Mesodermal cell (in vitro differentiated cells): ENCODE data around the gene APCDD1L.

Experiments
- H3K27ac ChIP-seq: 2 replicates; pipeline ENCODE4 v1.7.0; 2013; ENCODE audit warnings: mild to moderate bottlenecking, low read depth, low read length, moderate library complexity; ENCODE audit not compliant: severe bottlenecking
- H3K36me3 ChIP-seq: 2 replicates; pipeline ENCODE4 v1.7.1; 2013; ENCODE audit warnings: mild to moderate bottlenecking, low read length, moderate library complexity; ENCODE audit not compliant: control insufficient read depth, insufficient read depth
- H3K4me1 ChIP-seq: one replicate; pipeline ENCODE4 v1.7.1; 2013; ENCODE audit warnings: mild to moderate bottlenecking, low read length; ENCODE audit not compliant: insufficient read depth, control insufficient read depth, poor library complexity, severe bottlenecking
- H3K4me3 ChIP-seq: 2 replicates; pipeline ENCODE4 v1.7.0; 2013; ENCODE audit warnings: low read length, control low read depth, mild to moderate bottlenecking; ENCODE audit not compliant: insufficient read depth, poor library complexity, severe bottlenecking; ENCODE audit errors: extremely low read depth
- H3K9me3 ChIP-seq: 2 replicates; pipeline ENCODE4 v1.7.1; 2013; ENCODE audit warnings: mild to moderate bottlenecking, low read length, moderate library complexity; ENCODE audit not compliant: control insufficient read depth
- WGBS, 2 experiments: methylation state at CpG; one replicate each; pipeline ENCODE4 v1.1.5; 2013; ENCODE audit warnings: missing lambda C conversion rate in 2 of 2; ENCODE audit not compliant: insufficient coverage in 2 of 2; 5-methylcytosine and 5-hydroxymethylcytosine counted together

The APCDD1L gene

DNA sequence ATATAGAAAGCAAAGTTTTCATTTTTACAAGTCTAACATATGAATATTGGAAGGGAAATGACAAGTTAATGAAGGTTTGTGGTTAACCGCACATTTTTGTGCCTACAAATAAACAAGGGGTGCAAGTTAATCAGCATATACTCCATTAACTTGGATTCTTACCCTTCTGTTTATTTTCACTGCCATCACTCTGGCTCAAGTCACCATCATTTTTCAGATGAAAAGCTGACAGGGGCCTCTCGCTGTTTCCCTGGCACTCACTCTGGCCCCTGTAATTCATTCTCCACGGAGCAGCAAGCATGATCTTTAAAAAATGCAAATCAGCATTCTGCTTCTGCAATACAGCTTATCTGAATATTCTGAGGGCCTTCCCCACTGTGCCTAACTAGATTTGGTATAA lies 29.8 kb downstream of the APCDD1L start:
- peaks cover 27% of the 10 kb centered on the region for H3K9me3 ChIP-seq
- 95 to 100% methylated on average over 2 of the region's 3 CpGs for WGBS, 2 experiments
- no peak overlapping the region for H3K27ac ChIP-seq
- H3K36me3 ChIP-seq, result no peaks in the 10 kb centered on the region
- H3K4me3 ChIP-seq, result no peak overlapping the region
- no peaks in the 10 kb centered on the region for H3K4me1 ChIP-seq

DNA sequence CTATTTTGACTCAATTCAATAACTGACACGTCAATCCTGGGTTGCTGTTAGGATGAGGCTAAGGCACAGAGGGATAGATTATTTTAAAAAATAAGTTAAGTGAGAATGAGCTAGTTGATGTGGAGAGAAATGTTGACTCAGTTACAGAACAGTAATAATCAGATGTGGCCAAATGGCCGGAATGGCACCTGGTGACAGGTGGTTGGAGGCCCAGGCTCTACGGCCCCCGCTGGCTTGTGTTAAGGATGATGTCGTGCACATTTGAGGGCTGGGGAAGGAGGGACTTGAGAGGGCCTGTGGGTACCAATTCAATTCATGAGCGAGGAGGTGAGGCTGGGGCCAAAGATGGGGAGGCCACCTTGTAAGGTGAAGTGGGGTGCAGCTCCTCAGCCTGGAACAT lies 31.7 kb downstream of the APCDD1L start:
- H3K36me3 ChIP-seq, result no peaks in the 10 kb centered on the region
- H3K4me3 ChIP-seq, result no peak overlapping the region
- H3K27ac ChIP-seq, result no peak overlapping the region
- peaks cover 28% of the 10 kb centered on the region for H3K9me3 ChIP-seq
- H3K4me1 ChIP-seq, result no peaks in the 10 kb centered on the region
- 90 to 96% methylated on average over 5 to 6 of the region's 6 CpGs for WGBS, 2 experiments

DNA sequence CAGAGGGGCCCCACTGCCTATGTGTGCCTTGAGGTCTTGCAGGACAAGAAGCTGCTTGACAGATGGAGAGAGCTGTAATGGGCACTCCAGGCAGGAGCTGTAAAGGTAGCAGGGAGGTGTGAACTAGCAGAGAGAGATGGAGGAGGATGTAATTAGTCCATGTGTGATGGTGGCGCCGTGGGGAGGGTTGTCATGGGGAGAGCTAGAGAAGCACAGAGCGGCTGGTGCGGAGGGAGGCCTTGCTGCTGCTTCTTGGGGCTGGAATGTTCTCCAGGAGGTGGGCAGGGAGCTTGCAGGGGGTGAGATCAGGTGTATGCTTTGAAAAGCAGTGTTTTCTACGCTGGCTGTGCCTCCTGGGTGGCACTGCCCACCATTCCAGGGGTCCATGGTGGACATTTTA lies 32.1 kb downstream of the APCDD1L start:
- peaks cover 28% of the 10 kb centered on the region for H3K9me3 ChIP-seq
- H3K36me3 ChIP-seq, result no peaks in the 10 kb centered on the region
- no peak overlapping the region for H3K4me3 ChIP-seq
- H3K27ac ChIP-seq, result no peak overlapping the region
- no peaks in the 10 kb centered on the region for H3K4me1 ChIP-seq
- 77 to 92% methylated on average over 4 to 5 of the region's 5 CpGs for WGBS, 2 experiments

DNA sequence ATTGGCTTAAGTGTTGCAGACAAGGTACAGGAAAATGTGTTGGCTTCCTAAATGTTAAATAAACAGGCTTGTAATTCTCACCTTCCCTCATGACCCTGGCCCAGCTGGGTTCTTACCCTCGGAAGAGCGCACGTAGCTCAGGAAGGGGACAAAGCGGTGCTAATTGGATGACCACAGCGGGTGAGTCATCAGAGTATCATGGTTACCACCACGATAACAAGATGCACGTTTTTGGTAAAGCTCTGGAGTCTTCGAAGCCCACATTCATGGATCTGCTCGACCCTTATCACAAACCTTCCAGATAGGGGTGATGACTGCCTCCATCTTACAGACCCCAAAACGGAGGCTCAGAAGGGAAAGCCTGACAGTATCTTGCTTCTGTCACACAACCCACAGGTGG lies 32.8 kb downstream of the APCDD1L start:
- H3K4me1 ChIP-seq, result no peaks in the 10 kb centered on the region
- WGBS, 2 experiments, result 65 to 71% methylated on average over 9 to 10 of the region's 10 CpGs
- no peaks in the 10 kb centered on the region for H3K36me3 ChIP-seq
- H3K27ac ChIP-seq, result no peak overlapping the region
- no peak overlapping the region for H3K4me3 ChIP-seq
- peaks cover 24% of the 10 kb centered on the region for H3K9me3 ChIP-seq

DNA sequence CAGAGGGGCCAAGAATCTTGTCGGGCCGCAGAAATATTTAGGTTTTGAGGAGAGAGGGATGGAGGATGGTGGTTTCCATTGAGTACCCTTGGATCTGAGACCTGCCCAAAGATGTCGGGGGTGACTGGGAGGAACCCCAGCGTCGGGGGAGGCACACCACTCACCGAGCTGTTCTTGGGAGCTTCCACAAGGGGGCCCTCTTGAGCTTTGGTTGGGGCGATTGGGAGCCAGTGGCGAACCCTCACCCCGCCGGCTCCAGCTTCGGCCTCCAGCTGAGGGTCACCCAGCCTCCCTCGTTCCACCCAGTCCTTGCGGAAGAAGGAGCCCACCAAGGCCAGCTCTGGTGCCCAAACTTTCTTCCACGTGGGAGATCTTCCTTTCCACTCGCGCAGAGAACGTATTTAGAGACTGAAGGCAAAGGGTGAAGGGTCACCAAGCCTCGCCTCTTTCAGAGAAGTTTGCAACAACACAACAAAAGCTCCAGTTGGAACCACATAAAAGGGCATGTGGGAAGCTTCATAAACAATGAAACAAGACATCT lies 33.6 kb downstream of the APCDD1L start:
- Histone ChIP-seq H3K36me3 (no peaks in the 10 kb centered on the region), H3K27ac (no peak overlapping the region), H3K9me3 (peaks cover 22% of the 10 kb centered on the region), H3K4me1 (no peaks in the 10 kb centered on the region), H3K4me3 (no peak overlapping the region)
- 20 to 22% methylated on average over 7 to 13 of the region's 18 CpGs for WGBS, 2 experiments

DNA sequence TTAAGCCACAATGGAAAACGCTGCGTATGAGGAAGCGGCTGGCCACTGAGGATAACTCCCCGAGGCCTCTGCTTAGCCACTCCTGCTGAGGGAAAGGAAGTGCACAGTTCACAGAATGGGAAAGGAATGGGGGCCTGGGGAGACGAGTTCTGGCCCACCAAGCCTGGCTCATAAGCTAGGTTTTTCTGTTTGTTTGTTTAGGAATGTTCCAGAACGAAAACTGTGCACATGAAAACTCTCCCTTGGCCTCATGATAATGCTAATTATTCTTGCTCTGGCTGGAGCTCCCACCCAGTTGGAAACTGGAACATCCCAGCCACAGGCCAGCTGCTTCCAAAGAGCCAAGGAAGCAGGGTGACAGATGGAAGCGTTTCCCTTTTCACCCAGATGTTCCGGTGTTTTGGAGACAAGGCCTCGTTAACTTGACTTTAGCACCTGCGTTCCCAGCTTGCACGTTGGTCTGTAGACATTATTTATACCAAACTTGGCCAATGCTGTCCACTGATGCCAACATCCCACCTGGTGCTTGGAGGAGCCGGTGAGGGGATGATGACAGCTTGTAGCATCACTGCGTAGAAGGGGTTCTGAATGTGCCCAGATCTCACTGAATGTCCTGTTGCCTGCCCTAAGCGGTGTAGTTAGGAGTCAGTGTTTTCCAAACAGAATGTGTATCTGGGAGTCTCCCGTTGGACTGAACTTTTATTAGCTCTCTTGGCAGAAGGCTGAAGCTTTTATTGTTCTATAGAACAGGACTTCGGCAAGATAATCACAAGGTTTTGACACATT lies 34.5 kb downstream of the APCDD1L start:
- Histone ChIP-seq H3K9me3 (peaks cover 14% of the 10 kb centered on the region), H3K36me3 (no peaks in the 10 kb centered on the region), H3K4me1 (no peaks in the 10 kb centered on the region), H3K27ac (no peak overlapping the region), H3K4me3 (no peak overlapping the region)
- WGBS, 2 experiments, result 89 to 91% methylated on average over 14 to 16 of the region's 16 CpGs

DNA sequence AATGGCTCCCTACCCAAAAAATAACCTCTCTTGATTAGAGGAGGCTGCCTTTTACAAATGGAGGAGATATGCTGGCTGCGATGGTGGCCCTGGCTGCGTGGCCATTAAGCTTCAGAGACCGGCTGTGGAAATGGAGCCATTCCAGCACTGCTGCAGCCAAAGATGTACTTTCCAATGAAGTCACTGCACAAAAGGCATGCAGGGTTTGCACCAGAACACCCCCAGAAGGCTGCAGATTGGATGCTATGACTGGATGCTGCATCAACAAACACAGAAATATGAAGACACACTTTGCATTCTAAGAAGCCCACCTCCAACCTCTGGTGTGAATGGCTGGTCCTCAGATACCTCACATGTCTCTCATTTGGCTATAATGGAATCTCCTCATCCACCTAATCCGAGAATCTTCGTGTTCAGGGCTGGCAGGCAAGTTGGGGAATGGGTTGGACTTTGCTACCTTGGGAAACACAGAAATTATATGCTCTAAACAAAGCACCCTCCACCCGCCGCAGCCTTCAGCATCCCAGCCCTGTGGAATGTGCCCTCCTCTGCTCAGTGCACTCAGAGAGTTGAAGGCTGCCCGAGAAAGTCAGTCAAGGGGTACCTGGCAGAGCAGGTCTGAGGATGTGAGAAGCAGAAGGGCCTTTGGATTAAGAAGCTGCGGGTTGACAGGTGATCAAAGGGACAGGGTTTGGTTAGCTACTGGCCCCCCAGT lies 35.3 kb downstream of the APCDD1L start:
- Histone ChIP-seq H3K36me3 (no peaks in the 10 kb centered on the region), H3K9me3 (peaks cover 9% of the 10 kb centered on the region), H3K27ac (no peak overlapping the region), H3K4me3 (no peak overlapping the region), H3K4me1 (no peaks in the 10 kb centered on the region)
- 89 to 96% methylated on average over 5 of the region's 9 CpGs for WGBS, 2 experiments

DNA sequence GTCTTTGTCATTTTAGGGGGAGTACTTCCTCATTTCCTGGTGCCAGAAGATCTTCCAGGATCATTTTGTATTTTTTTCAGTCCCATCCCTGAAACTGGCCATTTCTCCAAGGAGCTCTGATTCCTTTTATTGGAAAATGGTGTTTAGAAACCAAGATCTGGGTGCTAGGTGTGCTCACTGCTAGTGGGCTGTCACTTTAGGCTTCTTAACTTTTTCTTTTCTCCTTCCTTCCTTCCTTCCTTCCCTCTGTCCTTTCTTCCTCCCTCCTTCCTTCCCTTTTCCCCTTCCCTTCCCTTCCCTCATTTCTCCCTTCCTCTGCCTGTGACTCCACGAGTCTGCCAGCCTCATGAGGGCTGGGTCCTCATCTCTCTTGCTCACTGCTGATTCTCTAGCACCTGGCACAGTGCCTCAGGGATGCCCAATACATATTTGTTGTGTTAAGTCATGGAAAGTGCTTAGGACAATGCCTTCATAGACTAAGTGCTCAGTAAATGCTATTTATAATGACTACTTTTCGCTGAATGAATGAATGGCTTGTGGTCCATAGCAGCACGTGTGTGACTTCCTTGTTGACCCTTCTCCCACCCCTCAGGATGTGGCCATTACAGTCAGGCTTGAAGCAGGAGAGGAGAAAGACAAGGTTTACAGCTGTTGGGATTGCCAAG lies 36.9 kb downstream of the APCDD1L start:
- Histone ChIP-seq H3K27ac (no peak overlapping the region), H3K36me3 (no peaks in the 10 kb centered on the region), H3K9me3 (peaks cover 9% of the 10 kb centered on the region), H3K4me3 (no peak overlapping the region), H3K4me1 (no peaks in the 10 kb centered on the region)
- 100% methylated on average over 1 of the region's 3 CpGs; no CpG with 5 or more reads in 1 of the 2 experiments for WGBS, 2 experiments

DNA sequence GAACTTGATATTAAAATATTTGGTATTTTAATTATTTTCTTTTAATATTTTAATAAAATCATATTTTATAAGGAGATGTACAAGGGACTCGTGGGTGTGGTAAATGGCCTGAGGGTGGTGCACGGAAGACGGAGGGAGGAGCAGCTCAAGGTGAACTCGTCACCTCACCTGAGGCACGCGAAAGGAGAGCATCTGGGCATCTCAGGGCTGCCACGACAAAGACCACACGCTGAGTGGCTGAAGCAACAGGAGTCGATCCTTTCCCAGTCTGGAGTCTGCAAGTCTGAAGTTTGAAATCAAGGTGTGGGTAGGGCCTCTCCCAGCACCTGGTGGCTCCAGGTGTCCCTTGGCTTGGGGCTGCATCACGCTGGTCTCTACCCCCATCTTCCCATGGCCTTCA lies 39.7 kb downstream of the APCDD1L start:
- WGBS, 2 experiments, result 94 to 96% methylated on average over 8 to 10 of the region's 10 CpGs

DNA sequence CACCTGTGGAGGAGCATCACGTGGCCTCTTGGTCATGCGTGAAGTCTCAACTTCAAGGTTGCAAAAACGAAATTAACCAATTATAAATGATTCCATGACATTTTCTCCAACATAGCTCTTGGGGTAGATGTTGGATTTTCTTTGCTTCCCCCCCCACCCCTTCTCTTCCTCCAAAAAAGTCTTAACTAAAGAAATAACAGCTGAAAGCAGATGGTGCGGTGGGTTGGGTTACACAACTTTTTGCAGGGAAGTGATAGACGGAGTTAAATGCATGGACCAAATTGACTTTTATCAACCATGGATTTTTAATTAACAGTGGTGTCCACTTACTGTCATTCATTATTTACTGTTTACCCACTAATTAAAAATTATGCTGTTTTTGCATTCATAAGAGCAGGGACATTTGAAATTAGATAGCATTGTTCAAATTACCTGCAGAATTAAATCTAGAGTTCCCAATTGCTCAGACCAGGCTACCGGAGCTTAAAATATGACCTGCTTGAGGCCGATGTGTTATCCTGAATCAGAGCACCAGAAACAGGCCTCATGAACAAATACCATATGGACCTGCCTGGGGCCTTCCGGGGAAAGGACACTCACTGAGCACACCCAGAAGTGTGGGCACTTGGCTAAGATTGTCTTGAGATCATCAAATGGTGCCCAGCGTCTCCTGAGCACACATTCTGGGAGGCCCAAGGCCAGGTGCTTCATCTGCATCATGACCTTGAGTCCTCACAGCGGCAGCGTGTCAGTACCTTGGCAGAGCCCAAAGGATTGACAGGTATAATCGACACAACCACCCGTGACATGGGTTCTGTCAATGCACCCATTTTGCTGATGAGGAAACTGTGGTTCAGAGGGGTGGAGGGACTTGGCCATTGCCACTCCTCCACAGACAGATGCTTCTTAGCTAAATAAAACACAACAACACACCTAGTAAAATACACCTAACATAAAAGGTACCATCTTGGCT lies 41.5 kb downstream of the APCDD1L start:
- Histone ChIP-seq H3K4me3 (no peak overlapping the region), H3K9me3 (peaks cover 9% of the 10 kb centered on the region), H3K27ac (no peak overlapping the region), H3K36me3 (no peaks in the 10 kb centered on the region), H3K4me1 (no peaks in the 10 kb centered on the region)
- 95 to 96% methylated on average over 8 of the region's 13 CpGs for WGBS, 2 experiments

More for the DNA sequence above, 39.7 kb downstream of the APCDD1L start:
- H3K27ac ChIP-seq, result no peak overlapping the region
- H3K36me3 ChIP-seq, result no peaks in the 10 kb centered on the region
- H3K4me3 ChIP-seq, result no peak overlapping the region
- no peaks in the 10 kb centered on the region for H3K4me1 ChIP-seq
- peaks cover 9% of the 10 kb centered on the region for H3K9me3 ChIP-seq
